Choroid plexus epithelial cell (primary cell): ENCODE data around the gene SLC18A2.
"Not testable (repeated sequence)": the region's sequence is repeated elsewhere in the genome, so short reads cannot be mapped to it uniquely, and the experiment has no call there.

Experiments used
- DNase-seq: peaks from one replicate; pipeline ENCODE4 v3.0.0-alpha.2; 2010; ENCODE audit warnings: low read depth
- H3K4me3 ChIP-seq: 2 replicates; pipeline ENCODE4 v1.5.1; 2011; ENCODE audit warnings: low read depth, mild to moderate bottlenecking, control low read depth, low read length, moderate library complexity
- TF ChIP-seq, protein P1 (sequence below): conservative IDR thresholded peaks from 2 replicates; pipeline ENCODE4 v1.5.1; 2011; ENCODE audit warnings: low read depth, mild to moderate bottlenecking, control low read depth, inconsistent platforms, low read length, moderate library complexity

The SLC18A2 gene

DNA sequence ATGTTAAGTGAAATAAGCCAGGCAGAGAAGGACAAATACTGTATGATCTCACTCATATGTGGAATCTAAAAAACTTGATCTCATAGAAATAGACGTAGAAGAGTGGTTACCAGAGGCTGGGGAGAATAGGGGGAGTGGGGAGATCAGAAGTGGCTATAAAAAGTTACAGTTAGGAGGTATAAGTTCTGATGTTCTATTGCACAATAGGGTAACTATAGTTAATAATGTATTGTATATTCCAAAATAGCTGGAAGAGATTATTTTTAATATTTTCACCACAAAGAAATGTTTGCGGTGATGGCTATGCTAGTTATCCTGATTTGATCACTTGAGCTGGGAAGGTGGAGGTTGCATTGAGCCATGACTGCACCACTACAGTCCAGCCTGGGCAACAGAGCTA is 53.8 kb downstream of the SLC18A2 start:
- H3K4me3 ChIP-seq: no peak overlapping the region
- no peak for DNase-seq
- TF ChIP-seq, protein P1, sequence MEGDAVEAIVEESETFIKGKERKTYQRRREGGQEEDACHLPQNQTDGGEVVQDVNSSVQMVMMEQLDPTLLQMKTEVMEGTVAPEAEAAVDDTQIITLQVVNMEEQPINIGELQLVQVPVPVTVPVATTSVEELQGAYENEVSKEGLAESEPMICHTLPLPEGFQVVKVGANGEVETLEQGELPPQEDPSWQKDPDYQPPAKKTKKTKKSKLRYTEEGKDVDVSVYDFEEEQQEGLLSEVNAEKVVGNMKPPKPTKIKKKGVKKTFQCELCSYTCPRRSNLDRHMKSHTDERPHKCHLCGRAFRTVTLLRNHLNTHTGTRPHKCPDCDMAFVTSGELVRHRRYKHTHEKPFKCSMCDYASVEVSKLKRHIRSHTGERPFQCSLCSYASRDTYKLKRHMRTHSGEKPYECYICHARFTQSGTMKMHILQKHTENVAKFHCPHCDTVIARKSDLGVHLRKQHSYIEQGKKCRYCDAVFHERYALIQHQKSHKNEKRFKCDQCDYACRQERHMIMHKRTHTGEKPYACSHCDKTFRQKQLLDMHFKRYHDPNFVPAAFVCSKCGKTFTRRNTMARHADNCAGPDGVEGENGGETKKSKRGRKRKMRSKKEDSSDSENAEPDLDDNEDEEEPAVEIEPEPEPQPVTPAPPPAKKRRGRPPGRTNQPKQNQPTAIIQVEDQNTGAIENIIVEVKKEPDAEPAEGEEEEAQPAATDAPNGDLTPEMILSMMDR: no peak

DNA sequence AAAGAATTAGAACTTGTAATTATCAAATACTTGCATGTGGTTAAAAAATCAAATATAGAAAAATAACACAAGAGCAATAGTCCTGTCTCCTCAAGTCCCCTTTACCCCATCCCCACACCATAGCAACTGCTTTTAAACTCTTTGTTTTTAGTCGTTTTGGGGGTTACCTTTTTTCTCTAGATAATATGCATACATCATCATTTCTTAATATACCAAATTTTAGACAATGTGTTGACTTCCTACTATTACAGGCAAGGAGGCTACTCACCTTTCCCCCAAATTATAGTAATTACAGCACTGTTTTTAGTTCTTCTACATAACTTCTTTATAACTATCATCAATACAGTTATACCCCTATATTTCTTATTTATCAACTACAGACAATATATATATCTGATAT is 57.3 kb downstream of the SLC18A2 start:
- H3K4me3 ChIP-seq: no peak overlapping the region
- DNase-seq: no peak
- TF ChIP-seq, protein P1: no peak

DNA sequence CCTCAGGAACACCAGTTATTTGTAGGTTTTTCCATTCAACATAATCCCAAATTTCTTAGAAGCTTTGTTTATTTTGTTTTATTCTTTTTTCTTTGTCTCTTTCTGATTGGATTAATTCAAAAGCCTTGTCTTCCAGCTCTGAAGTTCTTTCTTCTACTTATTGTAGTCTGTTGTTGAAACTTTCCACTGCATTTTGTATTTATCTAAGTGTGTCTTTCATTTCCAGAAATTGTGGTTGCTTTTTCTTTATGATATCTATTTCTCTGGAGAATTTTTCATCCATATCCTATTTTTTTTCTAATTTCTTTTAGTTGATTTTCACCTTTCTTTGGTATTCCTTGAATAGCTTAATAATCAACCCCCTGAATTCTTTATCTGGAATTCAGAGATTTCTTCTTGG is 58.5 kb downstream of the SLC18A2 start:
- TF ChIP-seq, protein P1: no peak
- DNase-seq: no peak
- H3K4me3 ChIP-seq: no peak overlapping the region

DNA sequence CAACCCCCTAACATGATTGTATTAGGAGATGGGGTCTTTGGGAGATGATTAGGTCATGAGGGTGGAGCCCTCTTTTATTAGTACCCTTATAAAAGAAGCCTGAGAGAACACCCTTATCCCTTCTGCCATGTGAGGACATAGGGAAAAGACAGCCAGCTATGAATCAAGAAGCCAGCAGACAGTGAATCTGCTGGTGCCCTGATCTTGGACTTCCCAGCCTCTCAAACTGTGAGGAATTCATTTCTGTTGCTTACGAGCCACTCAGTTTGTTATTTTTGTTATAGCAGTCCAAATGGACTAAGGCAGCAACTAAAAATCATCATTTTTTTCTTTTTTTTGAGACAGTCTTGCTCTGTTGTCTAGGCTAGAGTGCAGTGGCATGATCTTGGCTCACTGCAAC is 59.8 kb downstream of the SLC18A2 start:
- no peak overlapping the region for H3K4me3 ChIP-seq
- TF ChIP-seq, protein P1: no peak
- no peak for DNase-seq

DNA sequence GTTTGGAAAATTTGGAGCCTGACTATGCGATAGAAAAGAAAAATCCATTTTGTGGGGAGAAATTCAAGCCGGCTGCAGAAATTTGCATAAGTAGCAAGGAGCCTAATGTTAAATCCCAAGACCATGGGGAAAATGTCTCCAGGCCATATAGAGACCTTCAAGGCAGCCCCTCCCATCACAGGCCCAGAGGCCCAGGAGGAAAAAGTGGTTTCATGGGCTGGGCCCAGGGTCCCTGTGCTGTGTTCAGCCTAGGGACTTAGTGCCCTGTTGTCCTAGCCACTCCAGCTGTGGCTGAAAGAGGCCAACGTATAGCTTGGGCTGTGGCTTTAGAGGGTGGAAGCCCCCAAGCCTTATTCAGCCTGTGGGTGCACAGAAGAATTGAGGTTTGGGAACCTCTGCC is 62.5 kb downstream of the SLC18A2 start:
- not testable (repeated sequence) for DNase-seq, H3K4me3 ChIP-seq

DNA sequence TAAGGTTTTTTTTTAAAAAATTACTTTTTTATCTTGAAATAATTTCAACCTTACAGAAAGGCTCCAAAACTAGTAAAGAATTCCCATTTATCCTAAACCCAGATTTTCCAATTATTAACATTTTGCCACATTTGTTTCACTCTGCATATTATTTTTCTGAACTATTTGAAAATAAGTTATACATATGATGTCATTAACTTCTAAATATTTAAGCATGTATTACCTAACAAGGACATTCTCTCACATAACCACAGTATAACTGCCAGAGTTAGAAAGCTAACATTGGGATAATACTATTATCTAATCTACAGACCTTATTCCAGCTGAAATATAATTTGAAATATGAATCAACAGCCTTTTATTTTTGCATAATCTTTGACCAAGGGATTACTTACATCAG is 65.8 kb downstream of the SLC18A2 start:
- no peak for DNase-seq
- H3K4me3 ChIP-seq: no peak overlapping the region

DNA sequence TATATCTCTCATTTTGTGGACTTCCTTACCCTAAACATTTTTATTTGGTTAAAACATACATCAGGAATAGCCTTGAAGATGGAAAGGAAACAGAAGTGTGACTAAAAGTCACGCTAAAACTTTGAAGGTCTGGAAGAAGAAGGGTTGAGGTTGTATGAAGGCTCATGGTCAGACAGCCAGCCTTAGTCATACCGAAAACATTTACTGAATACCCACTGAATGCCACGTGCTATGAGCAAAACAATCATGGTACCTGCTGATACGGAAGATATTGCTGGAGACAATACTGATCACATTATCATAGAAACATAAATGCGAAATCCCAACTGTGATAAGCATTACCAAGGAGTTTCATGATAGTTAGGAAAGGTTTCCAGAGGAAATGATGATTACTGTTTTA is 70.3 kb downstream of the SLC18A2 start:
- no peak overlapping the region for H3K4me3 ChIP-seq
- TF ChIP-seq, protein P1: no peak

More for the DNA sequence above, 65.8 kb downstream of the SLC18A2 start:
- TF ChIP-seq, protein P1: no peak

DNA sequence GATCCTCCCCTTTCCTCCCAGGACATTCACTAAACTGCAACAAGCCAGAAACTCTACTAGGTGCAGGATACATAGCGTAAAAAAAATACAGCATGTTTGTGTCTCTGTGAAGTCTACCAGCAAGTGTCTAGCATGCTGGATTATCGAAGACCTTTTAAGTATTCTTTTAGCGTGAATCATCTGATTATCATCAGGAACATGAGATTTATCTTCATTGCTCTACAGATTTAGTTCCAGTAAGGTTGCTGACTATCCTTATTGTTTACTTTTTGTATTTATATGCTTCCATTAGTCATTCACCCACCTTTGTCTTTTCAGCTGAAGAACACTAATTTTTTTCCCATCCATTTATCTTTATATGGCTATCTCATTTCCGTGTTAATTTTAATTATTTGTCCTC is 71.5 kb downstream of the SLC18A2 start:
- no peak for DNase-seq
- H3K4me3 ChIP-seq: no peak overlapping the region
- TF ChIP-seq, protein P1: no peak

More for the DNA sequence above, 70.3 kb downstream of the SLC18A2 start:
- no peak for DNase-seq
